Esophagus squamous epithelium (tissue), 4 donors: ENCODE results near the gene FNTB.

Experiments used
- CTCF ChIP-seq, 6 experiments: fragments of 450-650 bp in 4 of 6; fragments of 200-600 bp in 2 of 6; sonication (generic) in 2 of 6; IDR thresholded peaks; one replicate each; pipeline ENCODE4 v1.5.1; 2016 to 2019; ENCODE audit warnings: antibody characterized with exemption in 6 of 6, mild to moderate bottlenecking in 4 of 6, moderate library complexity in 4 of 6
- POLR2A ChIP-seq, 4 donors: fragments of 450-650 bp; IDR thresholded peaks; one replicate each; pipeline ENCODE4 v1.6.1; 2017; ENCODE audit warnings: antibody characterized with exemption in 4 of 4, mild to moderate bottlenecking in 4 of 4, moderate library complexity in 3 of 4

GRCh38 chr14:64950889-64951288, 35.8 kb upstream of the FNTB start:
- TF ChIP-seq CTCF (IDR thresholded peaks at IDR 0.05) (no peak), POLR2A (IDR thresholded peaks at IDR 0.05) (no peak)
